Fibroblast of villous mesenchyme (primary cell): ENCODE measurements around the gene SPTSSA. TPM values are rescaled to one million over a fixed set of nuclear protein-coding genes. Genes with fewer than 3 reads are reported as not detected.

ENCODE experiments used
- DNase-seq: peaks from one replicate; pipeline ENCODE4 v3.0.0-alpha.2; 2010; ENCODE audit warnings: low read depth
- H3K4me3 ChIP-seq: 2 replicates; pipeline ENCODE4 v1.5.1; 2011; ENCODE audit warnings: low read depth, mild to moderate bottlenecking, low read length
- total RNA-seq: library from RNA; depleted of rRNA; stranded (reverse); fragments of >200 nt; gene quantifications from 2 replicates; pipeline ENCODE4 v1.2.3, GENCODE V29; 2012
- TF ChIP-seq, protein P1 (sequence below): IDR thresholded peaks from 2 replicates; pipeline ENCODE4 v1.5.1; 2012; ENCODE audit warnings: low read depth, mild to moderate bottlenecking, low read length; ENCODE audit not compliant: insufficient read depth

Gene SPTSSA
- total RNA-seq, 1 donor = 18.6 TPM

DNA sequence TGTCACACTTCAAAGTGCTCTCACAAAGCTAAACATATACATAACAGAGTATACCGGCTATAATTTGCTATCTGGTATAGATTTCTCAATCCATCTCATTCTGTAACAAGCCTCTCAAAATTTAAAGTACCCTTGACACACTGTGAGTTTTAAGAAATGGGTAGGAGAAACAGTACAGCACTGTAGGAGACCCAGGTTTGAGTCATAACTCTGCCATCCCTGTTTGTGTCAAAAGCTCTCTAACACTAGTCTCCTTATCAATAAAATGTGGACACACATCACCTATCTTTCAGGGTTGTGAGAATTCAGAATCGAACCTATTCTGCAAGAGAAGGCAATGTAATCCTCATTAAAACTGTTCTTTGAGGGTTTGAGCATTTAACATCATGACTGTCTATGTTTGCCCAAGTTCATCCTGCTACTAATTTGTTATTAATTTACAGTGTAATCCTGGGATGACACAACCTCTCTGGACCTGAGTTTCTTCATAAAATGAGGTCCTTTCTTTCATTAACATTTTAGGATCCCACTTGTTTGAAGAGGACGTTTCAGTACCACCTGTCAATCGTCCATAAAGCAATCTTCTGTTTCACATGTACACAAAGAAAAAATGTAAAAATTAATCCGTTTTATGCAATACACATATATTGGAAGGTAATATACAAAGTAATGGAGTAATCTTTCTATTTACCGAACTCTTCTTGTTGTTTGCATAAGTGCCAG lies 12.1 kb downstream of the SPTSSA start:
- TF ChIP-seq, protein P1, sequence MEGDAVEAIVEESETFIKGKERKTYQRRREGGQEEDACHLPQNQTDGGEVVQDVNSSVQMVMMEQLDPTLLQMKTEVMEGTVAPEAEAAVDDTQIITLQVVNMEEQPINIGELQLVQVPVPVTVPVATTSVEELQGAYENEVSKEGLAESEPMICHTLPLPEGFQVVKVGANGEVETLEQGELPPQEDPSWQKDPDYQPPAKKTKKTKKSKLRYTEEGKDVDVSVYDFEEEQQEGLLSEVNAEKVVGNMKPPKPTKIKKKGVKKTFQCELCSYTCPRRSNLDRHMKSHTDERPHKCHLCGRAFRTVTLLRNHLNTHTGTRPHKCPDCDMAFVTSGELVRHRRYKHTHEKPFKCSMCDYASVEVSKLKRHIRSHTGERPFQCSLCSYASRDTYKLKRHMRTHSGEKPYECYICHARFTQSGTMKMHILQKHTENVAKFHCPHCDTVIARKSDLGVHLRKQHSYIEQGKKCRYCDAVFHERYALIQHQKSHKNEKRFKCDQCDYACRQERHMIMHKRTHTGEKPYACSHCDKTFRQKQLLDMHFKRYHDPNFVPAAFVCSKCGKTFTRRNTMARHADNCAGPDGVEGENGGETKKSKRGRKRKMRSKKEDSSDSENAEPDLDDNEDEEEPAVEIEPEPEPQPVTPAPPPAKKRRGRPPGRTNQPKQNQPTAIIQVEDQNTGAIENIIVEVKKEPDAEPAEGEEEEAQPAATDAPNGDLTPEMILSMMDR = no peak
- DNase-seq = no peak
- H3K4me3 ChIP-seq = no peak overlapping the region

DNA sequence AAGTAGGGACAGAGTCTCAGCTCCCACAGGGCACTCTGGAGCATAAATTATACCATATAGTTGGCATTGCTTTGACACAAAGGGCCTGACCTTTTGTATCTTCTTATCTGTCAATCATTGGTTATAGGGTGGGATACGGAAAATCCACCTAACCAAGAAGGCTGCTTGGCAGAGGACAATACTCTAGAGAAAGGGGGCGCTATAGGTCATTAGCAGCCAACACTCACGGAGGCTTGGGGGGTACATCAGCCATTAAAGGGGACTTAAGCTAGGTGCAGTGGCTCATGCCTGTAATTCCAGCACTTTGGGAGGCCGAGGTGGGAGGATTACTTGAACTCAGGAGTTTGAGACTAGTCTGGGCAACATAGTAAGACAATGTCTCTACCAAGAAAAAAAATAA lies 22.9 kb downstream of the SPTSSA start:
- no peak overlapping the region for H3K4me3 ChIP-seq
- DNase-seq = no peak
- TF ChIP-seq, protein P1 = no peak

DNA sequence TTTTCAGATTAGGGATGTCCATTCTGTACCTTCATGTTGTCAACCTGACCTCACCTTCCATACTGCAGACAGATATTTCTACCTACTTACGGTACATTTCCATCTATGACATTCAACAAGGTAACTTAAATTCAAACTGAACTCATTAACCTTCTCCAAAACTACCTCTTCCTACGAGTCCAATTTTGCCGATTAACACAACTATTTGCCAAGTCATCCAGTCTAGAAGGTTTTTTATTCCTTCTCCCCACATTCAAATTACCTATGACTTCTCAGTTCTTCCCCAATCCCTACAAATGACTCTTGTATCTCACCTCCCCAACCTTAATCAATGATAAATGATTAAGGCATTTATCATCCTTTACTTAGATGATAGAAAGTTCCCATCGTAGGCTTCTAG lies 23.6 kb downstream of the SPTSSA start:
- no peak for DNase-seq
- TF ChIP-seq, protein P1 = no peak
- H3K4me3 ChIP-seq = no peak overlapping the region

DNA sequence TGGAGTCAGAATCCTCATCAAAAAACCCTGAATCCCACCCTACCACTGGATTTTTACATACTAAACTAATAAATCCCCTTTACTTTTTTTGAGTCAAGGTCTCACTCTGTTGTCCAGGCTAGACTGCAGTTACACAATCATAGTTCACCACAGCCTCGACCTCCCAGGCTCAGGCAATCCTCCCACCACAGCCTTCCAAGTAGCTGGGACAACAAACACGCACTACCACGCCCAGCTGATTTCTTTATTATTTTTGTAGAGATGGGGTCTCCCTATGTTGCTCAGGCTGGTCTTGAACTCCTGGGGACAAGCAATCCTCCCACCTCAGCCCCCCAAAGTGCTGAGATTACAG lies 24.3 kb downstream of the SPTSSA start:
- peak; percentile 28 for DNase-seq
- TF ChIP-seq, protein P1 = no peak
- no peak overlapping the region for H3K4me3 ChIP-seq

DNA sequence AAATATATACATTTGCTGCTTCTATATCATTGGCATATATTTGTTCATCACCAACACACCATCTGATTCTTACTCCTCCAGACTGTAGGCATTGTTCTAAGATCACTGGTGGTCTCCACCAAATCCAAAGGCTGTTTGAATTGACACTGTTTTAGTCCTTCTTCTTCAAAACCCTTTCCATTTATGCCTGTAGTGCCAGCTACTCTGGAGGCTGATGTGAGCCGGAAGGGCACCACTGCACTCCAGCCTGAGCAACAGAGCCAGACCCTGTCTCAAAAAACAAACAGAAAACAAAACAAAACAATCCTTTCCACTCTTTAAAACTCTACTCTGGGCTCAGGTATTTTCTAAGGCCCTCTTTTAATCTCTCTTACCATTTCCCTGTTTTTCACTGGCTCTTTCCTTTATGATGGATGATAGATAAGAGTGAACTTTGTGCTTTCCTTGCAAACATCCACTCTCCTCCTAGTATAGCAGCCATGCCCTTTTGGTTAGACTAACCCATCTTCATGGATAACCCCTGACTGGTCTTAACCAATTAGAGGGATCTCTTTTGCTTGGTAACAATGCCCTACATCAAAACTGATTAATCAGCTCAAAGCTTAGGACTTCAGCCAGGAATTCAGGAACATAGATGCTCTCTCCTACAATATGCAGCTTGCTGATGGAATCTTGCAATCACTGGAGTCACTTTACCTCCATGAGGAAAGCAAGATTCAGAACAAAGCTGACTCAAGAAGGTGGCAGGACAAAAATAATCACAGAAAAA lies 24.9 kb downstream of the SPTSSA start:
- peak; percentile 19 for DNase-seq
- TF ChIP-seq, protein P1 = no peak

DNA sequence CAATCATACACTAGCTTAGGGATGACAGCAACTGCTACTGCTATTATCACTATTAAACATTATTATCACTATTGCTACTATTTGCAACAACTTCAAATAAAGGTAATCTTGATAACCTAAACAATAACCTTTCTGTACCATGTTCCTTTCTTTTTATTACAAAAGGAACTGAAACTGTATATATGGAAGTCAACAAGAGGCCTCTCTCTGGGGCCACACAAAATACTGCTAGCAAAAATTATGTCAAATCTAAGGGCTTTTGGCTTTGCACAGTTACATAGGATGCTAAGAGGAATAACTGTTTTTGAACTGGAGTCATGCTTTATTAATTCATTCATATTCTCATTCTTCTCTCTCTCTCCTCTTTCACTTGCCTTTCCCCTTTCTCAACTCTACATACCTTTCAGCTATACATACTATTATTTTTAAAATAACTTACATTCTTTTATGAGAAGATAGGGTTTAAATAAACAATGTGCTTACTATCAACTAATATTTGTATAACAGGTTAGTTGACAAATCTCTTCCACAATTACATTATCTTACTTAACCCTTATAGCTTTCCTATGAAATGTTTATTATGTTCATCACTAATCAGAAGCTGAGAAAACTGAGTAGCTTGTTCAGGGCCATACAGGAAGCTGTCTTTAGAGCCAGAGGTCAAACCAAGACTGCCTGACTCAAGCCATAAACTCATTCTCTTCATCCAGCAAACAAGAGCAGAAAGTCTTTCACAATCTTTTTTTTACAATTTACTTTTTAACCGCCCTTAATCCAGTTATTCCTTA lies 25.7 kb downstream of the SPTSSA start:
- TF ChIP-seq, protein P1 = no peak
- peak; percentile 88 for DNase-seq
- H3K4me3 ChIP-seq = no peak overlapping the region

More for the DNA sequence above, 24.9 kb downstream of the SPTSSA start:
- H3K4me3 ChIP-seq = no peak overlapping the region
